ENCODE results near the gene ZC3HAV1L.
A peak's percentile ranks its signal among the peaks of the same experiment; 100 is the strongest.
"Not testable (repeated sequence)": the region's sequence is repeated elsewhere in the genome, so short reads cannot be mapped to it uniquely, and the experiment has no call there.

The ZC3HAV1L gene, protein sequence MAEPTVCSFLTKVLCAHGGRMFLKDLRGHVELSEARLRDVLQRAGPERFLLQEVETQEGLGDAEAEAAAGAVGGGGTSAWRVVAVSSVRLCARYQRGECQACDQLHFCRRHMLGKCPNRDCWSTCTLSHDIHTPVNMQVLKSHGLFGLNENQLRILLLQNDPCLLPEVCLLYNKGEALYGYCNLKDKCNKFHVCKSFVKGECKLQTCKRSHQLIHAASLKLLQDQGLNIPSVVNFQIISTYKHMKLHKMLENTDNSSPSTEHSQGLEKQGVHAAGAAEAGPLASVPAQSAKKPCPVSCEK

DNA sequence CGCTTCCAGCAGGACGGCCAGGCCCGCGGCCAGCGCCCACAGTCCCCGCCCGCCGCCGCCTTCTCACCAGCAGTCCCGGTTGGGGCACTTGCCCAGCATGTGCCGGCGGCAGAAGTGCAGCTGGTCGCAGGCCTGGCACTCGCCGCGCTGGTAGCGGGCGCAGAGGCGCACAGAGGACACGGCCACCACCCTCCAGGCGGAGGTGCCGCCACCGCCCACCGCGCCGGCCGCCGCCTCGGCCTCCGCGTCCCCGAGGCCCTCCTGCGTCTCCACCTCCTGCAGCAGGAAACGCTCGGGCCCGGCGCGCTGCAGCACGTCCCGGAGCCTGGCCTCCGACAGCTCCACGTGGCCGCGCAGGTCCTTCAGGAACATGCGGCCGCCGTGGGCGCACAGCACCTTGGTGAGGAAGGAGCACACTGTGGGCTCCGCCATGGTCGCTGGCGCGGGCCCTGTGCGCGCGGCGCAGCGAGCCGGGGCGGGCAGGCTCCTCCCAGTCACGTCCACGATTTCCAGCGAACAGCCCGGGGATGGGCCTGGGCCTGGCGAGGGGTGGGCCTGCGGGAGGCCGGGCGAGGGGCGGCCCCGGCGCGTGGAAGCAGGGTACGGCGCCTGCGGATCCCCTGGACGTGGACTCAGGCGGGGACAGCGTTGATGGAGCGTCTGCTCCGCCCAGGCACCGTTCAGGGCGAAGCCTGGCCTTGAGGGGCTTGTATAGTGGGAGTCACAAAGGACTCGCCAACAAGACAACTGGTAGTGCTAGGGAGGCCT lies at the start of gene ZC3HAV1L:
Gene ZC3HAV1L, minus strand, starts transcription at position 457 of the 768 bp plus-strand sequence. Its CDS starts 25 bp downstream, at position 432.
- peak; percentile 4 for DNase-seq

DNA sequence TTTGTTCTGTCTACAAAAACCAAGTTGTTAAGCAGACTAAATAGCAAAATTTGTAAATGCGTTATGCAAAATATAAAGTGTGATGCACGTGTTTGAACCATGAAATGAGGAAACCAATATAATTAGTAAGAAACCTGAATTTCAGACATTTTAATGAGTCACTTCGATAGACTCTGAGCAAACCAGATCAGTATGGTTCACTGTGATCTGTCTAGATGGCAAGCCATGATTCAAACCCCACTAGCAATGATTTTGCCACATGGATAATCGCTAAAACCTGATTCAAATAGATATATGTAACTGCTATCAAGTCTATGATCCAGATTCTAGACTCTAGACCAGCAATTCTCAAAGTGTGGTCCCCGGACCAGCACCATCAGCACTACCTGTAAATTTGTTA lies 48.9 kb upstream of the ZC3HAV1L start:
- DNase-seq: no peak

DNA sequence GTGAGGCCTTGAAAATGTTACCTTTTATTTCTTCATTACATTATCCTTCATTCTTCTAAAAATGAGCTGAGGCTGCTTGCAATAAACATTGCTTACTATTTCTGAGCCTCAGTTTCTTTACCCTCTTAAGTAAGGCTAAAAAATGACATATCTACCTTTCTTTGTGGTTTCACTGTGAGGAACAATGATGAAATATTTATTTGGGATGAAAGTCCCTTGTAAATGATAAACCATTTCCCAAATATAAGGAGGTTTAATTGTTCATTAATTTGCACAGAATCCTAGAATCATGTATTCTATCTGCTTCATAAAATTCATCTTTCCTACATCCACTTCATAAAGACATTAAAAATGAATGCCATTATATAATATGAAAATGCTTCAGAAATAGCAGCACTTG lies 45.7 kb upstream of the ZC3HAV1L start:
- no peak for DNase-seq

DNA sequence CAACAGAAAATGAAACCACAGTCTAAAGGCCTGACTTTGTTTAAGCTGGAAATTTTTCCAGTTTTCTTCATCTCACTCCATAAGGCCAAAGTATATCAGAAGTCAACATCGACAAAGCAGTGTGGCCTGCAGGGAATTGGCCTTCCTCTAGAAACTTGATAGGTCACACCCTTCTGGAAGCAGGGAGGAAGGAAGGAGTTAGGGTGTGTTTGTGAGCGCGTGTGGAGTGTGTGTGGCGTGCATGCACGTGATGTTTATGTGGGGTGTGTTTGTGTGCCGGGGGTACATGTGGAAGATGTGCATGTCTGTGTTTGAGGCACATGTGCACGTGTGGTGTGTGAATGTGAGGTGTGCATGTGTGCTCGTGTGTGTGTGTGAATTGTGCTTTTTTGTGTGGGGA lies 45.1 kb upstream of the ZC3HAV1L start:
- DNase-seq: no peak

DNA sequence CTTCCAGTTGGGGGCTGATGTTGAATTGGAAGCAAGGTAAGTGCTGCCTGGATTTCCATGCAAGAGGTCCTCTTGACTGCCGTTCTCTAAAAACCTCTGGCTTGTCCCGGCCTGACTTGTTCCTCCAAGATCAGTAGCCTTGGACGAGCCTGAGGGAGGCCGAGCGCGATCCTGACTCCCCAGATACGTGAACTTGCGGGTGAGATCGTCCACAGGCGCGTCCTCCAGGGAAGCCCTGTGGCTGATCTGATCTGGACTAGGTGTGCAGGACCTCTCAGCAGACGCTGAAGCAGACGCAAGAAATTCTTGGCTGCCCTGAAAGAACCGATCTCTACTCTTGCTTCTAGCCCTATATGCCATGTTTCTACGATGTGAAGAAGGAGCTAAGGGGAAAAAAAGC lies 44.0 kb upstream of the ZC3HAV1L start:
- DNase-seq: no peak

DNA sequence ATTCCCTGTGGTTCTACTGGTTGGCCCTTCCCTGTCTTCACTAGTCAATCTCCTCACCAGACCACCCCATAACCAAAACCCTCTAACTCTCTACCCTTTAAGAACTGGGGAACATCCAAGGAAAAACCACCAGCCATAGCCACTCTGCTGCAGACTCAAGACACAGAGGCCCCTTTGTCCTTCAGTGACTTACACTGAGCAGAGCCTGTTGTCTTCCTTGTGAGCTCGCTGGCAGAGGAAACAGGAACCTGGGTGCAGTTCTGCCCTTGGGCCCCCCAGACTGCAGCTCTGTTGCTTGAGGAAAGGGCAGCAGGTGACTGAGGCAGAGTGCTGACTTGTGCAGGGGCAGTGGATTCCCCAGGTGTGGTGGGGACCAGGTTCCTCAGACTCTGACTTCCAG lies 43.1 kb upstream of the ZC3HAV1L start:
- DNase-seq: no peak

DNA sequence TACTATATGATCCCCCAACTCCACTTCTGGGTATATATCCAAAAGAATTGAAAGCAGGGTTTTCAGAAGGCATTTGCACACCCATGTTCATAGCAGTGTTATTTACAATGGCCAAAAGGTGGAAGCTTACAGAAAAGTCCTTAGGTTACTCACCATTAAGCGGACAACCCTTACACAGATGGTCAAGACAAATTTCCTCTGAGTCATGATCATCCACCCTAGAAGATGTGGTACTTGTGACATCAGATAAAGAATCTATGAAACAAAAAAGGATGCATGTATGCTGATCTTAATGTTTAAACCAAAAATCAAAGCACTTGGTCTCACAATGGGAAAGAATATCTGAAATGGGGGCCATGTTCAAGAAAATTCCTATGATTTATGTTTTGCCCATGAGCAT lies 42.6 kb upstream of the ZC3HAV1L start:
- no peak for DNase-seq

DNA sequence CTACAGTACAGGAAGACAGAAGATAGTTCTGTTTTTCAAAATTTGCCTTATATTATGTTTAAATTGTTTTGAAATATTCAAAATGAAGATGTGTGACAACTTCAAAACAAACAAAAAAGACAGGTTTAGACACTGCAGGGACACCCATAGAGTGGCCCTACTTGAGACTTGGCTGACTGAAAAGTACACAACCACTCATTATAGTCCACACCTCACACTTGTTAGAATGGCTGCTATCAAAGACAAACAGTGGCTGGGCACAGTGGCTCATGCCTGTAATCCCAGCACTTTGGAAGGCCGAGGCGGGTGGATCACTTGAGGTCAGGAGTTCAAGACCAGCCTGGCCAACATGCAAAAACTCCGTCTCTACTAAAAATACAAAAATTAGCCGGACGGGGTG lies 41.9 kb upstream of the ZC3HAV1L start:
- not testable (repeated sequence) for DNase-seq

DNA sequence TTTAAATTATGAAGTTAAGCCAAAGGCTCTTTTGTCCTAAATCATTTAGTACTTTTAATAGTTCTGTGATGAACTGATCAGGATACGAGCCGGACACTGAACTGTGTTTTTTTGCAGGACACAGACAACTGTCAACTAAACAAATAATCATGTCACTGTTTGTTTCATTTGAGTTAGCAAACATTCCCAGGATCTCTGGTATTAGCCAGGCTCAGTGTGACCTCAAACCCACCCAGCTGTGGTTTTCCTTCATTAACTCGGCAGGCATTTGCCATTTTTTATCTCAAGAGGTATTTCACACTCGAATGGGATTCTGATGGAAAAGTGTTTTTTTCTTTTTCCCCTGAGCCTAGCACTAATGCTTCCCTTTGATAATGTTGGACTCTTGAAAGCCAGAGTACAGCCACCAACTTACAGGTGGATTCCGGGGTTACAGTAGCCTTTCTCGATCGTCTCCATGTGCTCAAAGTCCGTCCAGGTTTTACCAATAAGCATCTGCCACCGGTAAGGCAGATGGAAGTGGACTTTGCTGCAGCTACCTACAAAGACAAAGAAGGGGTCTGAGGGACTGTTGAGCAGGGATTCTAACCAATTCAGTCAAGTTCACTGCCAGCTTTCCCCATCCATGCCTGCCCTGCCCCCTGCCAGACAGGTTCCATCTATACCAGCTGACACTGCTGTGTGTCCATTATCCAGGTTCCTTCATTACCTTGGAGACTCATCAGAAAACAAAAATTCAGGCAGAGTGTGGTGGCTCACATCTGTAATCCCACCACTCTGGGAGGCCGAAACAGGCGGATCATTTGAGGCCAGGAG lies 40.2 kb upstream of the ZC3HAV1L start:
- no peak for DNase-seq

DNA sequence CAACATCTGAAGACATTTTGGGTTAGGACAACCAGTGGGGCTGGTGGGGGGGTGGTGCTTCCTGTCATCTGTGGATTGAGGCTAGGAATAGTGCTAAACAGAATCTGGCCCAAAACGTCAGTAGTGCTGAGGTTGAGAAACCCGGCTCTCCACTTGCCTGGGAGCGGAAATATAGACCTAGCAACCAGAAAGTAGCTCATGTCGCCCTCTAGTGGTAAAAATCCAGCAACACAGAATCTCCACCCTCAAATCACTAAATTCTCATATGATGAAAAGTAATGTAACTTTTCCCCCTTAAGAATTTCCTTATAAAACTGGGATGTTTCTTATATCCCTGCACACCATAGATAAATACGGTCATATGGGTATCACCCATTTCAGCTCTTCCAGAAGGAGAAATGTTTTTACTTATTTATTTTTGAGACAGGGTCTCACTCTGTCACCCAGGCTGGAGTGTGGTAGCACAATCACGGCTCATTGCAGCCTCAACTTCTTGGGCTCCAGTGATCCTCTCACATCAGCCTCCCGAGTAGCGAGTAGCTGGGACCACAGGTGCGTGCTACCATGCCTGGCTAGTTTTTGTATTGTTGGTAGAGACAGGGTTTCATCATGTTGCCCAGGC lies 39.3 kb upstream of the ZC3HAV1L start:
- DNase-seq: no peak

DNA sequence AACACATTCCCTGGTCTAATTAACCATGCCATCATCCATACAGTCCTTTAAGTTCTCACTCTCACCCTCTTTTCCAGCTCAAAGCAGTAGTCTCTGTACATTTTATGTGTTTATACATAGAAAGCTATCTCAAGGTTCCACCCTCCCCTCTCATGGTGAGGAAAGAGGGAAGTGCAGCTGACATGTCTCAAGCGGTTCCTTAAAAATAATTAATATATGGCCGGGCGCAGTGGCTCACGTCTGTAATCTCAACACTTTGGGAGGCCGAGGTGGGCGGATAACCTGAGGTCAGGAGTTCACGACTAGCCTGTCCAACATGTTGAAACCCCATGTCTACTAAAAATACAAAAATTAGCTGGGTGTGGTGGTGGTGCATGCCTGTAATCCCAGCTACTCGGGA lies 37.0 kb upstream of the ZC3HAV1L start:
- DNase-seq: no peak

DNA sequence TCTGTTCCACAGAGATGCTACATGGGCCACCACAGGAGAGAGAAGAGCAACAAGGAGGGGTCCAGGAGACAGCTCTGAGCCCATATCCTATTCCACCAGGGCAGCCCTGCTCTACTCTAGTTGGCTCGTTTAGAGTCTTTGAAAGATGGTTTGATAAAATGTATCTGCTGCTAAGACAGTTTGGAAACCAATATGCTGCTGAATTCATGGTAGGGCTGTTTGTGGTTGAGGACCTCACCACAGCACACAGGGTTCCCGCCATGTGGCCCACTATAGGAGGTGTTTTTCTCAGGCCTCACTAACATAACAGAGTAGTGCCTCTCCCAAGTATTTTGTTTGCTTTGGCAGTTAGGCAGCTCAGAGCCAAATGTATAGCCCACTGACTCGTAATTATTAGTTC lies 35.8 kb upstream of the ZC3HAV1L start:
- DNase-seq: no peak

DNA sequence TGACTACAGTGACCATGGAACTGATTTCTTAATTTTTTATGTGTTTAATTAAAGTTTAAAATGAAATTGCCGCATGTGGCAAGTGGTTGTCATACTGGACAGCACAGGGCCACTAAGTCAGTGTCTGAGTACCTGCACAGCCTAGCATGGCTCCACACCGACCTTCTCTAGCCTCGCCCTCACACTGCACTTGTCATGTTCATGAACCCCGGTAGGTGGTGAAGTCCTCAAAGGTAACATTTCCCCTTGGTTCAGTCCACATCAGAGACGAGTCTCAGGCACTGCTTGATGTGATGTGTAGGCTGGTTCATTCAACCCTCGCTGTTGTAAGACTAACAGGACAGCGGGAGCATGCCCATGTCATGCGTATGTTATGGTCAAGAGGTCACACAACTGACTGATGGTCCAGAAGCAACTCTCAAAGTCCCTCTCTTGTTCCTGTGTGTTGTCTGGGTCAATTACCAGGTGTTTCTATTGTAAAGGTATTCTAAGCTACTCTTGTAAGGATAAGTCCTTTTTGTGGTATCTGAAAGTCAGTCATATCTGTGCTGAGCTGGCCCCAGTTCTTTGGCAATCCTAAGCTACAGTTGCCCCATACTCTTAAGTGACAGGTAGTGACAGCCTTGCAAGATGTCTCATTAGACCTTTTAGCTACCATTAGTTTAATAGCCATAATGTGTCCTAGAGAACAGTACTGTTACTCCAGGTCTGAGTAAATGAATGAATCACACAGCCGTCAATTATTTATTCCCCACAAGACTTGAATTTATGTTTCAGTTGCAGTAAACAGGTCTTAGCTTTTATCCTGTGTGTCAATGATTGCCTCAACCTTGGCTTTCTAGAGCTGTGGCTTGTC lies 32.9 kb upstream of the ZC3HAV1L start:
- DNase-seq: no peak

DNA sequence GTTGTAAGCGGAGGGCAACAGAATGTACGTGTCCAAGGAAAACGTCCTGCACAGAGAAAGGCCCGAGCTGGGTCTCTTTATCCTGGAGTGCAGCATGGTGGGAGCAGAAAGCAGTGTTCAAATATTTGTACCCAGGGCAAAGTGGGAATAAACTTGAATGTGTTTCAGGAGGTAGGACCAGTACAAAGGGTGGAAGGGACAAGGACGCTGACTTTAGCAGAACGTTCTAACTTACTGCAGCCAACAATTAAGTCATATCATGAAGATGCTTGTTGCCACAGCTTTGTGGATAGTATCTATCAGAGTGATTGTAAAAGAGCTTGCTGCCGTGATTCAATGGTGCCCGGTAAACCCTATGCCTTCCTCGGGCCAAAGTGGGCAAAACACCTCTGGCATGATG lies 30.5 kb upstream of the ZC3HAV1L start:
- no peak for DNase-seq

DNA sequence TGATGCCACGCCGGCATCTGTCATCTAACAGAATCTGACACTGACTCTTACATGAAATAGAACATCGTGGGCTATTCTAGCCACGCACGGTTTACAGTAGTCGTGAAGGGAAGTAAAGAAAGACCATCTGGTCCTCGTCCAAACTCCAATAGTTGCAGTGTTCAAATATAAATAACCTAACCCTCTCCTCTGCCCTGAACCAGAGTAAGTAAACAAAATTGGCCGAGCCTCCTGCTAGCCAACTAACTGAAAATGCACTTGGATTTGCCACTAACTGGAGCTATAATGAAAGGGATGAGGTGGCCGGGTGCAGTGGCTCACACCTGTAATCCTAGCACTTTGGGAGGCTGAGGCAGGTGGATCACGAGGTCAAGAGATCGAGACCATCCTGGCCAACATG lies 29.5 kb upstream of the ZC3HAV1L start:
- DNase-seq: no peak

DNA sequence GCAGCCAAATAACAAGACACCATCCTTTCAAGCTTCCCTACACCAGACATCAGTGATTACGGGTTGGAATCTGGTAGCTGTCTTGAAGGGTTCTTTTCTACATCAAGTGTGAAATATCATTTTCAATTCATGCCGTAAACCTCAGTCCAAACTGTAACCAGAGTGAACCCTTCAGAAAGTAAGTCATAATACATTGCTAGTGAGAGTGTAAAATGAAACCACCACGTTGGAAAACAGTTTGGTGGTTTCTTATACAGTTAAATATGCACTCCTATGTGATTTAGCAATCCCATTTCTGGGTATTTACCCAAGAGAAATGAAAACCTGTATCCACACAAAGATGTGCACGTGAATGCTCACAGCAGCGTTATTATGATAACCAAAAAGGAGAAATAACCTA lies 25.6 kb upstream of the ZC3HAV1L start:
- no peak for DNase-seq

DNA sequence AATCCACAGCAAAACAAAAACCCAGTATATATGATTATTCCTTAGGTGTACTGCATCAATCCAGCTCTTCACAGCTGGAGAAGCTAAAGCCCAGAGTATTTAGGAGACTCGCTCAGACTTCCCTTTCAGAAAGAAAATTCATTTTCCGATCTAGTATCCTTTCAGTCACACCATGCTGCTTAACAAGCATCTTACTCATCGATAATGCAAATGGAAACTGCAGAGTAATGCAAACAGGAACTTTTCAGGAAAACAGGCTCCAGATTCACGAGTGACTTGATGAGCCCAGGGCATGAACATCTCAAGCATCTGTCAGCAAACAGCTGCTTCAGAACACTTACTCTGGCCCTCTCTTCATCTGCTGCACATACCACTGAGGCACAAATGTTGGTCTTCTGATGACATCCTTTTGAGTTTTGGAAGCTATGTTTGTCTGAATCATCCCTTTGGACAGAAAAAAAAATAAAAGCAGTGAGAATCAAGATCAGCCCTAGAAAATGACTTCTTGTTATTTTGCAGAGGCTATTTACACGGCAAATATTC lies 24.9 kb upstream of the ZC3HAV1L start:
- no peak for DNase-seq

DNA sequence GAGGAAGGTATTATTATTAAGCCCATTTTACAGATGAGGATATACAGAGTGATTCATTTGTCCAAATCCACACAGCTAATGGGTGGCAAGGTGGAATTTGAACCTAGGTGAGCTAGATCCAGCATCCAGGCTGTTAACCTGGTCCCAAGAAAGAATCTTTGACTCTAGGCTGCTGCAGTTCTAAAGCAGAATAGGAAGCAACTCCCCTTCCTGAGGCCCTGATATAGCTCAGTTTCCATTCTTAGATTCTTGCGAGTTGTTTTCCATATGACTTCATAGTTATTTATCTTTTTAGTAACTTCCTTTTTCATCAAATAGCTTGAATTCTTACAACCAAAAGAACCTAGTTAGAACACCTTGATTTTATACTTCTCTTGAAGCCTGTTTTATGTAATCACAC lies 24.1 kb upstream of the ZC3HAV1L start:
- no peak for DNase-seq

DNA sequence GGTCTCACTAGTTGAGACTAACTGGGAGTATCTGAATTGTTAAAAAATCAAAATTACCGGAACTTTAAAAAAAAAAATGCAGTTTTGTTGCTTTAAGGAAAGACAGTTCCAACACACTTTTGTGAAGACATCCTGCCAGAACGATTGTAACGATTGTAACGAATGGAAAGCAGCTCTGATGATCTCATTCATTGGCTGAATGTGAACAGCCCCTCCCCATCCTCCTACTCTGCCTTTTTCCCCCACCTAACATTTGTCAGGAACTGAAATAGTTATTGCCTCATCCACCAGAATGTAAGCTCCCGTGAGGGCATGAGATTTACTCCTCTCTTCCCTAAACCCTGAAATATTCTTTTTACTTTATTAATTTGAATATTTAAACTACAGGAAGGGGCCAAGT lies 23.1 kb upstream of the ZC3HAV1L start:
- no peak for DNase-seq

DNA sequence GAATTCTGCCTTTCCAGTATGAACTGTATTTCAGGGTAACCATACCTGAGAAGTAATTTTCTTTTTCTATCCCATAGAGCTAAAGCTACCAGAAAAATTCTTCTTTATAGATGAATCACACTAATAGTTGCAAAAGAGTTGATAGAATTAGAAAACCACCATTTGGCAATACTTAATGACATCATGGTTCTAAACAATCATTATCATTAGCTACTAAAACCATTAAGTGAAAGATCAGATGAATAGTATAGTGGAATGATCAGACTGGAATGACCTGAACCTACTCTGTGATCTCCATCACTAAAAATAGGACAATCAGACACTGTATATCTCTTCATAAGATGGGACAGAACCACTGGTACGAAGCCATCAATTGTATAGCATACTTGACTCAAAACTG lies 19.8 kb upstream of the ZC3HAV1L start:
- DNase-seq: no peak

DNA sequence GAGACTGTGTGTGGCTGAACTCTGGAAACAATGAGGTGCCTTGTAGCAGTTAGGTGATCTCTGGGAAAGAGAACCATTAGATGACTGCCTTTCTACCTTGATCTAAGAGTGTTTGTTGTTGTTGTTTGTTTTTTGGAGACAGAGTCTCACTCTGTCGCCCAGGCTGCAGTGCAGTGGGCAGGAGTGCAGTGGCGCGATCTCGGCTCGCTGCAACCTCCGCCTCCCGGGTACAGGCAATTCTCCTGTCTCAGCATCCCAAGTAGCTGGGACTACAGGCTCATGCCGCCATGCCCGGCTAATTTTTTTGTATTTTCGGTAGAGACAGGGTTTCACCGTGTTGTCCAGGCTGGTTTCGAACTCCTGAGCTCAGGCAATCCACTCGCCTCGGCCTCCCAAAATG lies 18.8 kb upstream of the ZC3HAV1L start:
- DNase-seq: not testable (repeated sequence)

DNA sequence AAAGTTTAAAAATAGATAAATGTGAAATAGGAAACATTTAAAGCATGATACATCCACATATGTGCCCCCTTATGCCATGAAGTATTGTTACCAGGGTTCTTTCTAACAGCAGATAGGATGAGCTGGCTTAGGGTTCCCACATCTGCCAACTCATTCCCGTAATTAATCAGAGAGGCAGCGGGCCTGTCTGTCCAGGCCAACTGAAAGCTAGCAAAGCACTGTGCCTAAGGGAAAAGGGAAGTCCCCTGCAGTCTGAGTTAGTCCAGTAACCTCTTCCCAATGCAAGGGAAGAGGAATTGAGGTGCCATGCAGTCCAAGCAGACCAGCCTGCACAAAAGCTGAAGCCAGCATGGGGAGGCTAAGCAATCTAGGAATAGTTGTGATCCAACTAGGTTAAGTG lies 18.3 kb upstream of the ZC3HAV1L start:
- no peak for DNase-seq
